Measurements from ENCODE around the gene LARGE2.

GRCh38 chr11:45918962-45919675, 3.3 kb upstream of the LARGE2 start:
- TF ChIP-seq, protein P1, sequence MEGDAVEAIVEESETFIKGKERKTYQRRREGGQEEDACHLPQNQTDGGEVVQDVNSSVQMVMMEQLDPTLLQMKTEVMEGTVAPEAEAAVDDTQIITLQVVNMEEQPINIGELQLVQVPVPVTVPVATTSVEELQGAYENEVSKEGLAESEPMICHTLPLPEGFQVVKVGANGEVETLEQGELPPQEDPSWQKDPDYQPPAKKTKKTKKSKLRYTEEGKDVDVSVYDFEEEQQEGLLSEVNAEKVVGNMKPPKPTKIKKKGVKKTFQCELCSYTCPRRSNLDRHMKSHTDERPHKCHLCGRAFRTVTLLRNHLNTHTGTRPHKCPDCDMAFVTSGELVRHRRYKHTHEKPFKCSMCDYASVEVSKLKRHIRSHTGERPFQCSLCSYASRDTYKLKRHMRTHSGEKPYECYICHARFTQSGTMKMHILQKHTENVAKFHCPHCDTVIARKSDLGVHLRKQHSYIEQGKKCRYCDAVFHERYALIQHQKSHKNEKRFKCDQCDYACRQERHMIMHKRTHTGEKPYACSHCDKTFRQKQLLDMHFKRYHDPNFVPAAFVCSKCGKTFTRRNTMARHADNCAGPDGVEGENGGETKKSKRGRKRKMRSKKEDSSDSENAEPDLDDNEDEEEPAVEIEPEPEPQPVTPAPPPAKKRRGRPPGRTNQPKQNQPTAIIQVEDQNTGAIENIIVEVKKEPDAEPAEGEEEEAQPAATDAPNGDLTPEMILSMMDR (IDR thresholded peaks at IDR 0.05 in 8 of 11, conservative IDR thresholded peaks at IDR 0.05 in 3 of 11), result no peak
- TF ChIP-seq POLR2A (IDR thresholded peaks at IDR 0.05) (no peak), POLR2AphosphoS5 (IDR thresholded peaks at IDR 0.05) (no peak)
